Measurements from ENCODE around the gene TMEM151A. TPM values are rescaled to one million over a fixed set of nuclear protein-coding genes. Genes with fewer than 3 reads are reported as not detected.

Gene TMEM151A
- total RNA-seq, 1 donor from 2014 or later, result not detected

DNA sequence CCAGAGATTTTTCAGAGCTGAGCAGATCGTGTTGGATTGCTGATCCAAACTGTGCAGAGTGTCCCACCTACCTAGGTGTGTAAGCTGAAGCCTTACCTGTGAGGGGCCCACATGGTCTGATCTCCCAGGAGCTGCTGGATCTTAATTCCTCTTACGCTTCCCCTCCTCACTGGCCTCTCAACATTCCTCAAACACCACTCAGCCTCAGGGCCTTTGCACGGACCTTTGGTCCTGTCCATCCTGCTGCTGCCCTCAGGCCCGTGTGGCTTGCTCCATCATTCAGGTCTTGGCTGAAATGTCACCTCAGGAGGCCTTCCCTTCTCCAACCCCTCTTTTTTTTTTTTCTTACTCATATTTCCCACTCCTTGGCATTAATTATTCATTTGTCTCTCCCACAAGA is 44.4 kb upstream of the TMEM151A start:
- no peaks in the 10 kb centered on the region for H4K20me1 ChIP-seq (ENCODE audit: low read depth)
- Mint-ChIP-seq H3K27ac (no peak overlapping the region), H3K27me3 (ENCODE audit: insufficient read depth, low read depth) (peaks cover 11% of the 10 kb centered on the region), H3K4me1 (peaks cover 7% of the 10 kb centered on the region), H3K9me3 (no peaks in the 10 kb centered on the region), H3K36me3 (peaks cover 4% of the 10 kb centered on the region), H3K4me3 (no peak overlapping the region)
- H3K4me2 ChIP-seq, result no peak overlapping the region
- no peaks in the 10 kb centered on the region for H3K4me1 ChIP-seq
- H3K9ac ChIP-seq, result no peak overlapping the region
- no peak for TF ChIP-seq EZH2 (IDR thresholded peaks at IDR 0.05)
- TF ChIP-seq EZH2phosphoT487 (IDR thresholded peaks at IDR 0.05), result no peak
- TF ChIP-seq, protein P1, sequence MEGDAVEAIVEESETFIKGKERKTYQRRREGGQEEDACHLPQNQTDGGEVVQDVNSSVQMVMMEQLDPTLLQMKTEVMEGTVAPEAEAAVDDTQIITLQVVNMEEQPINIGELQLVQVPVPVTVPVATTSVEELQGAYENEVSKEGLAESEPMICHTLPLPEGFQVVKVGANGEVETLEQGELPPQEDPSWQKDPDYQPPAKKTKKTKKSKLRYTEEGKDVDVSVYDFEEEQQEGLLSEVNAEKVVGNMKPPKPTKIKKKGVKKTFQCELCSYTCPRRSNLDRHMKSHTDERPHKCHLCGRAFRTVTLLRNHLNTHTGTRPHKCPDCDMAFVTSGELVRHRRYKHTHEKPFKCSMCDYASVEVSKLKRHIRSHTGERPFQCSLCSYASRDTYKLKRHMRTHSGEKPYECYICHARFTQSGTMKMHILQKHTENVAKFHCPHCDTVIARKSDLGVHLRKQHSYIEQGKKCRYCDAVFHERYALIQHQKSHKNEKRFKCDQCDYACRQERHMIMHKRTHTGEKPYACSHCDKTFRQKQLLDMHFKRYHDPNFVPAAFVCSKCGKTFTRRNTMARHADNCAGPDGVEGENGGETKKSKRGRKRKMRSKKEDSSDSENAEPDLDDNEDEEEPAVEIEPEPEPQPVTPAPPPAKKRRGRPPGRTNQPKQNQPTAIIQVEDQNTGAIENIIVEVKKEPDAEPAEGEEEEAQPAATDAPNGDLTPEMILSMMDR (IDR thresholded peaks at IDR 0.05), result no peak
- H3K27ac ChIP-seq, result no peak overlapping the region
- H3K9me3 ChIP-seq (ENCODE audit: low read depth), result no peaks in the 10 kb centered on the region
- no peaks in the 10 kb centered on the region for H3K36me3 ChIP-seq
- no peaks in the 10 kb centered on the region for H3F3A ChIP-seq (ENCODE audit: low read depth)
- H3K4me3 ChIP-seq, result no peak overlapping the region
- no peak for DNase-seq (ENCODE audit: low spot score)
- no peaks in the 10 kb centered on the region for H3K27me3 ChIP-seq
- H2AFZ ChIP-seq (replicated peaks), result no peak overlapping the region
- H3K79me2 ChIP-seq (ENCODE audit: low read depth), result no peaks in the 10 kb centered on the region

DNA sequence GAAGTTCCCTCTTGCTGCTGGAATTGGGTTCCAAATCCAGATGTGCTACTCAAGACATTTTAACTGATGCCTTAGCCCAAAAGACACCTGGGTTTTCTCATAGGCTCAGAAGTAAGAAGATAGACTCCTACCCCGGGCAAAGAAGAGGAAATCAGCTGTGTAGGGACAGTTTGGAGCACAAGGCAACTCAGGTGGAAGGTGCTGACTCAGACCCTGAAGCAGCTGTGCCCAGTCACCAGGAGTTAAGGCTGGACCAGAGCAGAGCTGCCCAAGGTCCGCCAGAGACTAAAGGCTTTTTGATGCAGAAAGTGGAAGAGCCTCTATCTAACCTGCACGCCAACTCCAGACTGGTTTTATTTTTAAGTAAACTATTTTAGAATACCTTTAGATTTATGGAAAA is 43.9 kb upstream of the TMEM151A start:
- H3K27me3 ChIP-seq, result no peaks in the 10 kb centered on the region
- Mint-ChIP-seq H3K4me1 (peaks cover 7% of the 10 kb centered on the region), H3K27me3 (ENCODE audit: insufficient read depth, low read depth) (peaks cover 9% of the 10 kb centered on the region), H3K36me3 (peaks cover 4% of the 10 kb centered on the region), H3K4me3 (no peak overlapping the region), H3K27ac (no peak overlapping the region), H3K9me3 (no peaks in the 10 kb centered on the region)
- no peak overlapping the region for H3K9ac ChIP-seq
- no peaks in the 10 kb centered on the region for H3F3A ChIP-seq (ENCODE audit: low read depth)
- TF ChIP-seq EZH2phosphoT487 (IDR thresholded peaks at IDR 0.05) (no peak), EZH2 (IDR thresholded peaks at IDR 0.05) (no peak)
- TF ChIP-seq, protein P1 (IDR thresholded peaks at IDR 0.05), result no peak
- no peaks in the 10 kb centered on the region for H3K4me1 ChIP-seq
- no peak for DNase-seq (ENCODE audit: low spot score)
- H3K27ac ChIP-seq, result no peak overlapping the region
- no peak overlapping the region for H2AFZ ChIP-seq (replicated peaks)
- H3K36me3 ChIP-seq, result no peaks in the 10 kb centered on the region
- H3K4me3 ChIP-seq, result no peak overlapping the region
- H3K9me3 ChIP-seq (ENCODE audit: low read depth), result no peaks in the 10 kb centered on the region
- no peaks in the 10 kb centered on the region for H3K79me2 ChIP-seq (ENCODE audit: low read depth)
- no peaks in the 10 kb centered on the region for H4K20me1 ChIP-seq (ENCODE audit: low read depth)
- H3K4me2 ChIP-seq, result no peak overlapping the region

DNA sequence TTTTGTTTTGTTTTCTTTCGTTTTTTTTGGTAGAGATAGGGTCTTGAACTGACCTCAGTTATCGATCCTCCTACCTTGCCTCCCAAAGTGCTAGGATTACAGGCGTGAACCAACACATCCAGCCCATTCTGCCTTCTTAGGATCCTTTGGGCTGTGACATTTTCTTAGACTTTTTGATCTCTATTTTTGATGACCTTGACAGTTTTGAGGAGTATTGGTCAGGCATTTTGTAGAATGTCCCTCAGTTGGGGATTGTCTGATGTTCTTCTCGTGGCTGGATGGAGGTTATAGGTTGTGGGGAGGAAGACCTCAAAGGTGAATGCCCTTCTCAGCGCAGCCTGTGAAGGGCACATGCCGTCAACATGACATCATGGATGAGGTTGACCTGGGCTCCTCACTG is 42.8 kb upstream of the TMEM151A start:
- H3K9me3 ChIP-seq (ENCODE audit: low read depth), result no peaks in the 10 kb centered on the region
- no peaks in the 10 kb centered on the region for H3K79me2 ChIP-seq (ENCODE audit: low read depth)
- no peak overlapping the region for H3K4me3 Mint-ChIP-seq
- H3K4me3 ChIP-seq, result no peak overlapping the region
- H3K9ac ChIP-seq, result no peak overlapping the region
- H3K27ac ChIP-seq, result no peak overlapping the region
- H3K4me1 ChIP-seq, result no peaks in the 10 kb centered on the region
- no peak for DNase-seq (ENCODE audit: low spot score)
- no peaks in the 10 kb centered on the region for H3K9me3 Mint-ChIP-seq
- TF ChIP-seq, protein P1 (IDR thresholded peaks at IDR 0.05), result no peak
- TF ChIP-seq EZH2phosphoT487 (IDR thresholded peaks at IDR 0.05) (no peak), EZH2 (IDR thresholded peaks at IDR 0.05) (no peak)
- H4K20me1 ChIP-seq (ENCODE audit: low read depth), result no peaks in the 10 kb centered on the region
- H3K4me1 Mint-ChIP-seq, result peaks cover 7% of the 10 kb centered on the region
- H2AFZ ChIP-seq (replicated peaks), result no peak overlapping the region
- no peaks in the 10 kb centered on the region for H3K36me3 ChIP-seq
- no peaks in the 10 kb centered on the region for H3K27me3 ChIP-seq
- H3K27me3 Mint-ChIP-seq (ENCODE audit: insufficient read depth, low read depth), result peaks cover 10% of the 10 kb centered on the region
- no peak overlapping the region for H3K27ac Mint-ChIP-seq
- H3K4me2 ChIP-seq, result no peak overlapping the region
- peaks cover 4% of the 10 kb centered on the region for H3F3A ChIP-seq (ENCODE audit: low read depth)
- H3K36me3 Mint-ChIP-seq, result peaks cover 4% of the 10 kb centered on the region

Data from neural progenitor cell (in vitro differentiated cells).